Adipocyte (in vitro differentiated cells): Measurements from ENCODE around the gene ATN1.
A peak's percentile ranks its signal among the peaks of the same experiment; 100 is the strongest.

Experiments
- DNase-seq: peaks from one replicate; pipeline ENCODE4 v3.0.0-alpha.2; 2015; ENCODE audit warnings: low read depth
- H3K27me3 ChIP-seq: replicated peaks from 2 replicates; pipeline ENCODE4 v1.7.0; 2013; ENCODE audit warnings: mild to moderate bottlenecking, low read length, moderate library complexity; ENCODE audit not compliant: control insufficient read depth, insufficient read depth
- H3K36me3 ChIP-seq: 2 replicates; pipeline ENCODE4 v1.7.0; 2013; ENCODE audit warnings: low read length, mild to moderate bottlenecking, moderate library complexity; ENCODE audit not compliant: control insufficient read depth, insufficient read depth, severe bottlenecking
- H3K4me1 ChIP-seq: 2 replicates; pipeline ENCODE4 v1.7.0; 2013; ENCODE audit warnings: mild to moderate bottlenecking, low read length, moderate library complexity; ENCODE audit not compliant: control insufficient read depth, insufficient read depth
- H3K4me3 ChIP-seq: 2 replicates; pipeline ENCODE4 v1.7.0; 2013; ENCODE audit warnings: mild to moderate bottlenecking, low read length, moderate library complexity
- H3K9ac ChIP-seq: 2 replicates; pipeline ENCODE4 v1.7.0; 2013; ENCODE audit warnings: mild to moderate bottlenecking, low read length, moderate library complexity
- H3K9me3 ChIP-seq: 2 replicates; pipeline ENCODE4 v1.7.0; 2013; ENCODE audit warnings: mild to moderate bottlenecking, low read length, moderate library complexity; ENCODE audit not compliant: control insufficient read depth

ATN1 gene

DNA sequence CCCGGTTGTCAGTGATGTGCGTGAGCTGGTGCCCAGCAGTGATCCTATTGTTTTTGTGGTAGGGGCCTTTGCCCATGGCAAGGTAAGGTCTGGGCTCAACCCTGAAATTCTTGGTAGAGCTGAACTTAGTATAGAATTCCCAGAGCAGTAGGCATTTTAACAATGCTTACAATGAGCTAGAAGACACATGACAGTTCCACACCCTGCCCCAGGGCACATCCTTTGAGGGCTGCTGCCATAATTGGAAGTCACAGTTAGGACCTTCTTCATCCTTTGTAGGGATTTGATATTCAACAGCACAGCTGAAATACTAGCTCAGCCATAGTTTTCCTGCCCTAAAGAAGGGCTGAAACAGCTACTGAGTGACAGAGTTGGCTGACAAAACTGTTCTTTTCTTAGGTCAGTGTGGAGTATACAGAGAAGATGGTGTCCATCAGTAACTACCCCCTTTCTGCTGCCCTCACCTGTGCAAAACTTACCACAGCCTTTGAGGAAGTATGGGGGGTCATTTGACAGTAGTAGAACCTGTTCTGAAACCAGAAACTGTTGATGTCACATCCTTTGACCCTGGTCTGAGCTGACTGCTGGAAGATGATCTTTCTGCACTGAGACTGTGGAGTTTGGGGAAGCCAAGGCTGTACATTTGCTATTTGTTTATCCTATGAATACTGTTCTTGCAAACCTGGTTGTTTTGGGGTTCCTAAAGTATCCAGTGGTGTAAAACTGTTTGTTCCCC lies 47.7 kb downstream of the ATN1 start:
- no peaks in the 10 kb centered on the region for H3K27me3 ChIP-seq
- no peak overlapping the region for H3K4me3 ChIP-seq
- DNase-seq = no peak
- H3K9me3 ChIP-seq = no peaks in the 10 kb centered on the region
- H3K36me3 ChIP-seq = peaks cover 65% of the 10 kb centered on the region
- no peak overlapping the region for H3K9ac ChIP-seq
- H3K4me1 ChIP-seq = peaks cover 11% of the 10 kb centered on the region

DNA sequence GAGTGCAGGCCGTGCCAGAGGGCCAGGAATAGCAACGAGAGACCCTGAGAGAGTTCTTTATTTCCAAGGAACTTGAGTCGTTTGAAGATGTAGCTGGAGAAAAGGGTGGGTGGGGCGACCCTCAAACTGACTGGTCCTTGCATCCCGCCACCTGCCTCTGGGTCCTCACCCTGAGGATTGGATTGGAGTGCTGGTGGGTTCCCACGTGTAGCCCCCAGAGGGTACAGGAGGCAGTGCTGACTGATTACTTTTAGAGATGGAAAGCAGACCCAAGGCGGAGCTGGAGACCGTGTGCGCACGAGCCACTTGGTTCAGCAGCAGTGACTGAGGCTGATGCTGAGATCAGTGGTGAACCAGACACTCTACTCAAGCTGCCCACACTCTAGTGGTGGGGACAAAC lies 49.9 kb downstream of the ATN1 start:
- H3K36me3 ChIP-seq = peaks cover 87% of the 10 kb centered on the region
- peaks cover 12% of the 10 kb centered on the region for H3K4me1 ChIP-seq
- no peaks in the 10 kb centered on the region for H3K27me3 ChIP-seq
- H3K4me3 ChIP-seq = no peak overlapping the region
- H3K9me3 ChIP-seq = no peaks in the 10 kb centered on the region
- no peak for DNase-seq
- no peak overlapping the region for H3K9ac ChIP-seq

DNA sequence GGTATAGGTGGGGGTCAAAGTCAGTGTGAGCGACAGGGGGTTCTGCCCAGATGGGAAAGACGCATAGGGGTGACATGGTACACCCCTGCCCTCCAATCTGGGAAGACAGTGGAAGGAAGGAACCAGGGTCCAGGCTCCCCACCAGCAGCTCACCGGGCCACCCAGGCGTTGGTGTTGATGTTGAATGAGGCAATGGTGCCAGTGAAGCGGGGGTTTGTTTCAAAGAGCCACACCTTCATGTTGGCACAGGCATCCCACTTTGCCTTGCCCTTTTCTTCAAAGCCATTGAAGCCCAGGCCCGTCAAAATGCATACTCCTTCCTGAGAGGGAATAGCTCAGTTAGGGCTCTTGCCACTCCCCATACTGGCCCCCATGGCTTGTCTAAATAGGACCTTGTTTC lies 50.4 kb downstream of the ATN1 start:
- Histone ChIP-seq H3K36me3 (peaks cover 92% of the 10 kb centered on the region), H3K4me1 (peaks cover 12% of the 10 kb centered on the region), H3K9me3 (no peaks in the 10 kb centered on the region), H3K4me3 (no peak overlapping the region), H3K27me3 (no peaks in the 10 kb centered on the region), H3K9ac (no peak overlapping the region)
- no peak for DNase-seq

DNA sequence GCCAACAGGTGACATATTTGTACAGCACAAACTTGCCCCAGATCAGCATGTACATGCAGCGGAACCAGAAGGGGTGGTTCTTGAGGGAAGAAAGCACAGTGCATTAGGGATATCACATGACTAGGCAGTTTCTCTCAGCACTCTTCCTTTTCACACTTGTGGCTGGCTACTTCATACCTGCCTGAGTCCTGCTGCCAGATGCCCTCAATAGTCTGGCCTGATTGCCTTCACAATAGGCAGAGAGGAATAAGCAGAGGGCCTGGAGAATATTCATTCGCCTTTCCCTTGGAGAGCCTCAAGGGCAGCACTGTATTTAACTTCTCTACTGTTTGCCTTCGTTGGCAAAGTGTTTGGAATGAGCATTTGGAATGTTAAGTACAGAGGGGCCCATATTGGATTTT lies 50.9 kb downstream of the ATN1 start:
- no peak overlapping the region for H3K9ac ChIP-seq
- no peak for DNase-seq
- H3K27me3 ChIP-seq = no peaks in the 10 kb centered on the region
- H3K4me3 ChIP-seq = no peak overlapping the region
- H3K36me3 ChIP-seq = peaks cover 96% of the 10 kb centered on the region
- no peaks in the 10 kb centered on the region for H3K9me3 ChIP-seq
- H3K4me1 ChIP-seq = peaks cover 12% of the 10 kb centered on the region

DNA sequence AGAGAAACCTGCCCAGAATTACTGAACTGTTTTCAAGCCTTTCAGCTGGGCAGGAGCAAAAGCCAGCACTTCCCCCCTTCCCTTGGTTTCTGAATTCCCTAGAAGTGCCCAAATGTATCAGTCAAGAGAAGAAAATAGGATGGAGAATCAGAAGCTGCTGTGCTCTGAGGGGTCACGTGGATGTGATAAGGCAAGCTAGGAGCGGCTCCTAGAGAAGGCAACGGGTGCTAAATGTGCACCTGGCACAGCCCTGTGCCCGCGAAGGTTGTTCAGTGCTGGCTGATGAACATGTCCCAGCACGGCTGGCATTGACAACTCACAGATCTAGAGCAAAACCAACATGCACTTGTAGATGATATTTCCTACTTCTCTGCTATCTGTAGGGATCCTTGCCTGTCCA lies 51.3 kb downstream of the ATN1 start:
- no peaks in the 10 kb centered on the region for H3K27me3 ChIP-seq
- H3K36me3 ChIP-seq = peaks cover 100% of the 10 kb centered on the region
- H3K4me3 ChIP-seq = no peak overlapping the region
- DNase-seq = no peak
- peaks cover 12% of the 10 kb centered on the region for H3K4me1 ChIP-seq
- no peaks in the 10 kb centered on the region for H3K9me3 ChIP-seq
- no peak overlapping the region for H3K9ac ChIP-seq

DNA sequence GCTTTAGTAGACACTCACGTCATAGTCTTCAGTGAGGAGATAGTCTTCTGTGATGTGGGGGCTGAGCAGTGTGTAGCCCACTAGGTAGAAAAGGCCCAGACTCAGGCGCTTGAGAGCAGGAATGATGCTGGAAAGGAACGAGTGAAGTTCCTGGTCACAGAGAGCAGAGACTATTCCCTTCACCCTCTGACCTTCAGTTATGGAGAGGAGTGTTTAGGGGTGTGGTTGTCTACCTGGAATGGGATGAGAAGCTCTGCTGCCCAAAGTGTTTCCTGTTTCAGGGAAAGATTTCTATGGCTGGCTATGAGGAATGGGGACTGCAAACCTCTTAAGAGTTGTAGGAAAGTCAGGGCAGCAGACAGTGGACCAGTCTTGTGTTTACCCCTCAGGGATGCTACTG lies 51.7 kb downstream of the ATN1 start:
- H3K4me1 ChIP-seq = peaks cover 12% of the 10 kb centered on the region
- peaks cover 99% of the 10 kb centered on the region for H3K36me3 ChIP-seq
- H3K9me3 ChIP-seq = no peaks in the 10 kb centered on the region
- no peaks in the 10 kb centered on the region for H3K27me3 ChIP-seq
- H3K9ac ChIP-seq = no peak overlapping the region
- no peak overlapping the region for H3K4me3 ChIP-seq
- no peak for DNase-seq

DNA sequence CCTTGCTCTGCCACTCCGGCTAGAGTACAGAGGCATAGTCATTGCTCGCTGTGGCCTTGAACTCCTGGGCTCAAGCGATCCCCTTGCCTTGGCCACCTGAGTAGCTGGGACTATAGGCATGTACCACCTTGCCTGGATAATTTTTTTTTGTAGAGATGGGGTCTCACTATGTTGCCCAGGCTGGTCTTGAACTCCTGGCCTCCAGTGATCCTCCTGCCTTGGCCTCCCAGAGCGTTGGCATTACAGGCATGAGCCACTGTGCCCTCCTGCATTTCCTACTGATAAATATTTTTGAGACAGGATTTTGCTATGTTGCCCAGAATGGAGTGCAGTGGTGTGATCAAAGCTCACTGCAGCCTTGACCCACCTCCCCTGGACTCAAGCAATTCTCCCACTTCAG lies 52.3 kb downstream of the ATN1 start:
- Histone ChIP-seq H3K9ac (peak overlapping the region; percentile 18), H3K36me3 (peaks cover 93% of the 10 kb centered on the region), H3K9me3 (no peaks in the 10 kb centered on the region), H3K4me1 (peaks cover 12% of the 10 kb centered on the region), H3K27me3 (no peaks in the 10 kb centered on the region), H3K4me3 (no peak overlapping the region)
- DNase-seq = no peak

DNA sequence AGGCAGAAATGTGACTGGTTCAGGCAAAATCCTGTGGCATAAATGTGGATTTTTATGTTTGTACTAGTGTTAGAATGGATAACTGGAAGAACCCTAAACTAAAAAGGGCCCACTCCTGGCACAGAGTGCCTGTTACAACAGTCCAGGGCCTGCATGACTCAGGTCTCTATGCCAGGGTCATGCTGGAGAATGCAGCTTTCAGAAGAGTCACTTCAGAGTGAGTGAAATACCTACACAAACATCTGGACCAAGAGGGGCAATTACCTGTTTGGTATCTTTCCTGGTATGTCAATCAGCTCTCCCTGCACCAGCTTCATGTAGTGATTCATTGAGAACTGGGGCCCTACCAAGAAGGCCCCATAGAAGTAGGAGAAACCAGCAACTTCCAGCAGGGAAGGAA lies 53.0 kb downstream of the ATN1 start:
- no peak overlapping the region for H3K4me3 ChIP-seq
- no peaks in the 10 kb centered on the region for H3K27me3 ChIP-seq
- H3K36me3 ChIP-seq = peaks cover 89% of the 10 kb centered on the region
- H3K9ac ChIP-seq = peak overlapping the region; percentile 18
- no peak for DNase-seq
- peaks cover 12% of the 10 kb centered on the region for H3K4me1 ChIP-seq
- no peaks in the 10 kb centered on the region for H3K9me3 ChIP-seq

DNA sequence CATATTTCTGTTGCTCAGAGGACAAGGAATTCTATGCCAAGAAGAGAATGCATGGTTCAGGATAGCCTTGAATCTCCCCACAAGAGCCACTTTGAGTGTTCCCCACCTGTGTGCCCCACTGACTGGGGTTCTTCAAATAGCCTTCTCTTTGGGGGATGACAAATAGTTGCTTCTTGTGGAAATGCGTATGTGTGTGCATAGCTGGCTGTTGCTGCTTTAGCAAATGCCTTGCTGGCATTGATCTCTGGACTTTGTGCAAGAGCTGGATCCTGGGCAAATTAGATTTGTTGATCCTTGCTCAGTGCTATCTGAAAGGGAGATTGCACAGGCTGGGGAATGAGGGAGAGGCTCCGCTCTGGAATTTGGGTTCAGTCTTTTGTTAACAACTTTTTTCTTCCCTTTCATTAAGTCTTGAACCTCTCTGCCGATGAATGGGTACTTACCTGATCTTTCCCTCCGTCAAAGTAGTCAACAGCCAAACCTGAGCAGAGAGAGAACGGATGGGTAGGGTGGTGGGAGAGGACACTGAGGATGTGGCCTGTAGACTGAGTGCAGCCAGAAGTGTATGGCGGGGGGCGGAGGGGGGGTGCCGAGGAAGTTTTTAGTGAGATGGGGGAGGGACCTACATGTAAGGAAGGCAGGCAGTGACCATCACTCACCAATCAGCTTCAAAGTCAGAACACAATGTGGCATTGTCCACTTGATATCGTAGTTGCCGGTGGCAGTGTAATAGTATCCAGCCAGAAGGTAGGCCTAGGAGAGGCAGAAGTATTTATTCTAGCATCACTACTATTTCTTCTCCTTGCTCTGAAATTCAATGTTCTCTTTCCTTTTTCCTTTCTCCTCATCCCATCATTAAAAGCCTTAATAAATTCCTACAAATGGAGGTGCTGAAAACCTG lies 53.6 kb downstream of the ATN1 start:
- peak overlapping the region; percentile 18 for H3K9ac ChIP-seq
- no peaks in the 10 kb centered on the region for H3K27me3 ChIP-seq
- no peak overlapping the region for H3K4me3 ChIP-seq
- no peak for DNase-seq
- peaks cover 89% of the 10 kb centered on the region for H3K36me3 ChIP-seq
- H3K9me3 ChIP-seq = no peaks in the 10 kb centered on the region
- peaks cover 12% of the 10 kb centered on the region for H3K4me1 ChIP-seq

DNA sequence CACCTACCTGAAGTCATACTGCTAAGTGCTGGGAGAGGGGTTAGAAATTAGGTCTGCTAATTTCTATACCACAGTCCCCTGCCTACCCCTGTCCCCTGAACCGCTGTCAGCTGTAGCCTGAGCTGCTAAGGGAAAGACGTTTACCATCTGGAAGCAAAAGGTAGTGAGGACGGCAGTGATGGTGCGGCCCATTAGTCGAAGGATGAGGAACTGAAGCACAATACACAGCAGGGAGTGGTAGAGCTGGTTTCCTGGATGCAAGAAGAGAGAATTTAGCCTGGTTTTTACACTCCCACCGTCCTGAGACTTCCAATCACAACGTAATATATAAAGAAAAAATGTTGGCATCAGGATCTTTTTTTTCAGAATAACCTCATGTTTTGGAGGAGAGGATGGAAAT lies 54.8 kb downstream of the ATN1 start:
- H3K9me3 ChIP-seq = no peaks in the 10 kb centered on the region
- peaks cover 86% of the 10 kb centered on the region for H3K36me3 ChIP-seq
- H3K9ac ChIP-seq = no peak overlapping the region
- H3K4me3 ChIP-seq = no peak overlapping the region
- no peaks in the 10 kb centered on the region for H3K27me3 ChIP-seq
- DNase-seq = no peak
- H3K4me1 ChIP-seq = peaks cover 12% of the 10 kb centered on the region

DNA sequence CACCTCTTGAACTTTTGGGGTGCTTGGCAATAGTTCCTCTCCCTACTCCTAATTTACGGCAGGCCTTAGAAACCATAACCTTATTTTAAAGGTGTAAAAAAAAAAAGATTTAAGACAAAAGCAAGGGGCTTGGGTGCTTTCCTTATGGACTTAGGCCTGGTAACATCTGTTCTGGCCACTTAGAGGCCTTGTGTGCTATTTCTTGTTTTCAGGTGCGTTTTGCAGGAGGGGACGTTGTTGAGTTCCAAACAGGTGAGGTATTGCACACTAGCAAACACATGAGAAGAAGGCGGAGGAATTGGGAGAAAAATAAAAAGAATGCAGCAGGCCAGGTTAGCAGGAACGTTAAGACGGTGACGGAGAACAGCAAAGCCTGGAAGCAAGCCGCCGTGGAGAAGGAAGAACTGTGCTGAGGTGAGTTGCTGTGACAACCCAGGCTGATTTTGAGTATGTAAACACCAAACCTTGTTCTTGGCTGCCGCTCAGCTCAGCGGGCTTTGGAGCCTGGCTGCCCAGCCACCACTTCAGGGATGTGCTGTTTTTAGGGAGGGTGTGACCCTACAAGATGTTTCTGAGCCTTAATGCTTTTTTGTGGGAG lies 60.3 kb downstream of the ATN1 start:
- Histone ChIP-seq H3K9me3 (no peaks in the 10 kb centered on the region), H3K36me3 (peaks cover 51% of the 10 kb centered on the region), H3K9ac (no peak overlapping the region), H3K4me3 (no peak overlapping the region), H3K27me3 (no peaks in the 10 kb centered on the region), H3K4me1 (no peaks in the 10 kb centered on the region)
- no peak for DNase-seq
